ENCODE results near the gene RGL3. TPM values are rescaled to one million over a fixed set of nuclear protein-coding genes. Genes with fewer than 3 reads are reported as not detected.

The RGL3 gene
- total and polyA plus RNA-seq, 10 donors = 5.1 to 57.7 (median 23.0) TPM

DNA sequence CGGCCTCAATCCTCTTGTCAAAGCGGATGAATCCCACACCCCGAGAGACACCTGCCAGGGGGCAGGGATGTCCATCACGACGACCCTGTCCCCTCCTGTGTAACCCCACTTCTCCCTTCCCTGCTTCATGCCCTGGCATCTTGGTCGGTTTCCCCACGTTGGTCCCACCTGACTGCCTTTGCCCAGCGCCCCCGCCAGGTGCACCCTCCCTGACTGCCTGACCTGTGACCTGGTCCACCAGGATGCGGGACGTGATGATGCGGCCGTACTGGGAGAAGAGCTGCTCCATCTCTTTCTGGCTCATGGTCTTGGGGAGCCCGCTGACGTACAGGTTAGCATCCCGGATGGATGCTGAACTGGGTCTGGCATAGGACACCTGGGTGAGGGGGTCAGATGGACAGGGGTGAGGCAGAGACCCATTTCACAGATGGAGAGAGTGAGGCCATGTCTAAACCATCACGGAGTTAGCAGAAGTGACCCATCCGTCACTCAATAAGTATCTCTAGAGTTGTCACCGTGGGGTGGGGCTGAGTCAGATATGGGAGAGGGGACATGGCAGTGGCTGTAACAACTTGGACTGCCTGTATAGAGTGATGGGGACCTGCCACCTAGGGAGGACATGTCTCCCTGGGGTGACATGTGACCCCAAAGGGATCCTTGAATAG is 39.3 kb upstream of the RGL3 start:
- no peak for DNase-seq
- Histone ChIP-seq H3K27me3 (replicated peaks in 1 of 7) (peaks cover 0 to 28% (median 7%) of the 10 kb centered on the region in 7 donors), H3K27ac (no peak overlapping the region), H3K9me3 (no peaks in the 10 kb centered on the region), H3K36me3 (no peaks in the 10 kb centered on the region), H3K4me1 (peaks cover 0 to 6% (median 0%) of the 10 kb centered on the region in 6 donors), H3K4me3 (no peak overlapping the region)
- intact Hi-C loops (cut with DNase I; ENCODE audit: low total_unique reads) = no loop called here
- 82 to 89% (median 88%) methylated on average over 19 of the region's 19 CpGs for WGBS, 5 donors
- TF ChIP-seq POLR2A (IDR thresholded peaks at IDR 0.05) (no peak), POLR2AphosphoS5 (IDR thresholded peaks at IDR 0.05) (no peak), CTCF (IDR thresholded peaks at IDR 0.05 in 8 of 11, conservative IDR thresholded peaks at IDR 0.05 in 3 of 11) (no peak)

DNA sequence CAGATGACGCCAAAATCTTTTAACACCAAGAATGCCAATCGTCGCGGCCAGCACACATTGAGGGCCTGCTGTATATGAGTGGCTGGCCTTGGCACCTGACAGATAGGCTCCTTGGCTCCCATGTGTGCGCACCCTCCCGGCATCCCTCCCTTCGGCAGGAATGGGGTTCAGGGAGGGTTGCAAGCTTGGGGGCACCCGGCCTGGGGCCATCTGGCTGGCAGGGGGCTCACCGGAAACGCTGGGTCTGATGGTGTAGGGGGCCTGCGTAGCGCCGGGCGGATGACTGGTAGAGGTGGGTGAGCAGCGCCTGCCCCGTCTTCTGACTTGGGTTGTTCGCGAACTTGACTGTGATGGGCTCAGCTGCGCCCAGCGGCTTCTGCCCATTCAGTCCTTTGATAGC is 38.7 kb upstream of the RGL3 start:
- H3K4me1 ChIP-seq = peaks cover 0 to 6% (median 0%) of the 10 kb centered on the region in 6 donors
- no peak for DNase-seq
- no peaks in the 10 kb centered on the region for H3K36me3 ChIP-seq
- H3K4me3 ChIP-seq = no peak overlapping the region
- peaks cover 0 to 33% (median 7%) of the 10 kb centered on the region in 7 donors for H3K27me3 ChIP-seq (replicated peaks in 1 of 7)
- TF ChIP-seq POLR2A (IDR thresholded peaks at IDR 0.05) (no peak), POLR2AphosphoS5 (IDR thresholded peaks at IDR 0.05) (no peak), CTCF (IDR thresholded peaks at IDR 0.05 in 8 of 11, conservative IDR thresholded peaks at IDR 0.05 in 3 of 11) (no peak)
- H3K27ac ChIP-seq = no peak overlapping the region
- H3K9me3 ChIP-seq = no peaks in the 10 kb centered on the region
- WGBS, 5 donors = 85 to 91% (median 87%) methylated on average over 16 to 20 of the region's 20 CpGs
- intact Hi-C loops (cut with DNase I; ENCODE audit: low total_unique reads) = no loop called here

- peaks cover 0 to 6% (median under 1%) of the 10 kb centered on the region in 6 donors for H3K4me1 ChIP-seq
- intact Hi-C loops (cut with DNase I; ENCODE audit: low total_unique reads) = no loop called here
- DNase-seq = no peak
Measured at GRCh38 chr19:11457115-11457514, 38.0 kb upstream of the RGL3 start.

More at GRCh38 chr19:11457115-11457514, 38.0 kb upstream of the RGL3 start:
- H3K9me3 ChIP-seq = no peaks in the 10 kb centered on the region
- no peaks in the 10 kb centered on the region for H3K36me3 ChIP-seq
- peaks cover 0 to 34% (median 7%) of the 10 kb centered on the region in 7 donors for H3K27me3 ChIP-seq (replicated peaks in 1 of 7)
- 46 to 65% (median 51%) methylated on average over 14 to 18 of the region's 18 CpGs for WGBS, 5 donors
- H3K27ac ChIP-seq = no peak overlapping the region
- H3K4me3 ChIP-seq = no peak overlapping the region
- TF ChIP-seq POLR2AphosphoS5 (IDR thresholded peaks at IDR 0.05) (no peak), CTCF (IDR thresholded peaks at IDR 0.05 in 8 of 11, conservative IDR thresholded peaks at IDR 0.05 in 3 of 11) (no peak), POLR2A (IDR thresholded peaks at IDR 0.05) (no peak)
